Suprapubic skin (tissue), 4 donors: ENCODE measurements around the gene FST.

Experiments
- CTCF ChIP-seq, 2 donors: fragments of 200-600 bp in 1 of 2; fragments of 450-650 bp in 1 of 2; sonication (generic) in 1 of 2; IDR thresholded peaks; one replicate each; pipeline ENCODE4 v1.5.1; 2016 to 2019; ENCODE audit warnings: antibody characterized with exemption in 2 of 2, mild to moderate bottlenecking in 1 of 2, moderate library complexity in 1 of 2
- EP300 ChIP-seq: sonication (generic); formaldehyde crosslinking; IDR thresholded peaks from one replicate; pipeline ENCODE4 v1.6.1; 2017; ENCODE audit warnings: antibody characterized with exemption
- POLR2A ChIP-seq, 2 donors: fragments of 450-650 bp; IDR thresholded peaks; one replicate each; pipeline ENCODE4 v1.6.1; 2017; ENCODE audit warnings: antibody characterized with exemption in 2 of 2, mild to moderate bottlenecking in 2 of 2, moderate library complexity in 2 of 2
- POLR2AphosphoS5 ChIP-seq, 3 donors: sonication (generic); formaldehyde crosslinking; IDR thresholded peaks; one replicate each; pipeline ENCODE4 v1.6.1; 2017; ENCODE audit warnings: antibody characterized with exemption in 3 of 3

GRCh38 chr5:53481887-53482716 is 1.7 kb downstream of the FST start:
- TF ChIP-seq EP300 (no peak), POLR2A (IDR thresholded peaks at IDR 0.05) (no peak), POLR2AphosphoS5 (IDR thresholded peaks at IDR 0.05) (peak in 1 of 3 donors; percentile 58), CTCF (IDR thresholded peaks at IDR 0.05) (peak; percentile 23 to 24)
